K562 (cell line): Measurements from ENCODE around the gene COQ9. TPM values are rescaled to one million over a fixed set of nuclear protein-coding genes. Genes with fewer than 3 reads are reported as not detected.

Experiments
- ATAC-seq: fragments of 200-7000 bp; cut with Tn5 transposase; 3 replicates; pipeline ENCODE4 v1.9.1; 2020; ENCODE audit warnings: moderate library complexity
- BruUV-seq: library from RNA; stranded (reverse); fragments of 400-500 nt; replicated peaks from 2 replicates; lab custom pipeline; 2021; lab: Mats Ljungman, UMichigan
- CTCF ChIA-PET: fragments of 300-600 bp; formaldehyde crosslinking; extraction: SDS; loops from one replicate; lab custom pipeline; 2021; ENCODE audit warnings: low intra/inter-chr PET ratio; lab: Yijun Ruan, JAX
- POLR2A ChIA-PET: fragments of 300-600, 350-650 bp; sonication (Branson Sonifier 250); formaldehyde crosslinking; extraction: SDS; loops from one replicate; lab custom pipeline; 2021; ENCODE audit warnings: antibody characterized with exemption, inconsistent platforms; lab: Yijun Ruan, JAX
- DNase-seq, 4 experiments: peaks; one replicate each; pipeline versions ENCODE4 v3.0.0 to v3.0.0-alpha.2; 2011 to 2018; ENCODE audit warnings: low spot score in 3 of 4, mixed read lengths in 3 of 4; ENCODE audit errors: extremely low read depth in 1 of 4
- FAIRE-seq: peaks from 2 replicates; lab custom pipeline; 2011; peaks lifted over from hg19 to GRCh38; lab: Jason Lieb, UNC
- H2AFZ ChIP-seq: 2 replicates; pipeline ENCODE4 v1.6.0; 2011; ENCODE audit warnings: low read depth, low read length, control low read depth, inconsistent platforms
- H3K27ac ChIP-seq: fragments of 200-600 bp; 3 replicates; pipeline ENCODE4 v1.8.0; 2011; ENCODE audit warnings: low read depth, mild to moderate bottlenecking, control low read depth, inconsistent platforms, low read length, moderate library complexity, mixed read lengths; ENCODE audit errors: extremely low read depth
- H3K27me3 ChIP-seq, 2 experiments: fragments of 300-600 bp in 1 of 2; 2 replicates in 1 of 2; 3 replicates in 1 of 2; pipeline versions ENCODE4 v1.6.0 to v1.8.0; 2011; ENCODE audit warnings: inconsistent platforms in 2 of 2, low read length in 2 of 2, mild to moderate bottlenecking in 1 of 2, mixed read lengths in 1 of 2, moderate library complexity in 1 of 2; ENCODE audit not compliant: control insufficient read depth in 2 of 2, insufficient read depth in 2 of 2
- H3K36me3 ChIP-seq: fragments of 300-600 bp; 3 replicates; pipeline ENCODE4 v1.8.0; 2011; ENCODE audit warnings: mild to moderate bottlenecking, low read length, inconsistent platforms; ENCODE audit not compliant: control insufficient read depth, insufficient read depth
- H3K4me1 ChIP-seq, 2 experiments: fragments of 200-600 bp in 1 of 2; replicated peaks in 1 of 2; 2 replicates in 1 of 2; 3 replicates in 1 of 2; pipeline versions ENCODE4 v1.5.1 to v1.8.0; 2011; ENCODE audit warnings: inconsistent platforms in 2 of 2, low read length in 2 of 2, mild to moderate bottlenecking in 1 of 2, mixed read lengths in 1 of 2, moderate library complexity in 1 of 2; ENCODE audit not compliant: control insufficient read depth in 2 of 2, insufficient read depth in 2 of 2
- H3K4me2 ChIP-seq: 2 replicates; pipeline ENCODE4 v1.6.1; 2011; ENCODE audit warnings: low read length, control low read depth, inconsistent platforms, mixed read lengths; ENCODE audit not compliant: insufficient read depth
- H3K4me3 ChIP-seq: fragments of 200-600 bp; sonication (generic), shearing (Covaris generic); 2 replicates; pipeline ENCODE4 v1.5.1; 2016; ENCODE audit warnings: control low read depth, inconsistent platforms
- H3K79me2 ChIP-seq: fragments of 200-600 bp; 3 replicates; pipeline ENCODE4 v1.8.0; 2011; ENCODE audit warnings: low read length, inconsistent platforms; ENCODE audit not compliant: control insufficient read depth, insufficient read depth
- H3K9ac ChIP-seq, 2 experiments: 2 replicates each; pipeline versions ENCODE4 v1.6.0 to v1.6.1; 2011; ENCODE audit warnings: low read depth in 2 of 2, low read length in 2 of 2, control low read depth in 1 of 2, inconsistent platforms in 1 of 2, mild to moderate bottlenecking in 1 of 2, mixed read lengths in 1 of 2; ENCODE audit not compliant: insufficient read depth in 1 of 2
- H3K9me1 ChIP-seq: one replicate; pipeline ENCODE4 v1.6.0; 2011; ENCODE audit warnings: inconsistent platforms, mild to moderate bottlenecking, low read length, moderate library complexity; ENCODE audit not compliant: control insufficient read depth, insufficient read depth
- H3K9me3 ChIP-seq: replicated peaks from 2 replicates; pipeline ENCODE4 v1.5.1; 2011; ENCODE audit warnings: low read depth, low read length, inconsistent platforms; ENCODE audit not compliant: control insufficient read depth, insufficient read depth
- H4K20me1 ChIP-seq: replicated peaks from 2 replicates; pipeline ENCODE4 v1.6.1; 2011; ENCODE audit warnings: low read length, inconsistent platforms, mixed read lengths; ENCODE audit not compliant: control insufficient read depth, insufficient read depth
- ARID1B ChIP-seq: fragments of 450-650 bp; IDR thresholded peaks from 2 replicates; pipeline ENCODE4 v1.6.1; 2016; ENCODE audit warnings: antibody characterized with exemption, mild to moderate bottlenecking, inconsistent platforms
- CEBPB ChIP-seq: fragments of 450-650 bp; IDR thresholded peaks from 2 replicates; pipeline ENCODE4 v1.6.1; 2016; ENCODE audit warnings: missing genetic modification characterization, missing compliant biosample characterization
- CTCFL ChIP-seq: IDR thresholded peaks from 2 replicates; pipeline ENCODE4 v1.6.1; 2011; ENCODE audit warnings: borderline replicate concordance, low read depth, mild to moderate bottlenecking, moderate library complexity, low read length; ENCODE audit not compliant: insufficient read depth, poor library complexity, severe bottlenecking
- FOXK2 ChIP-seq, 2 experiments: fragments of 450-650 bp; IDR thresholded peaks in 1 of 2; conservative IDR thresholded peaks in 1 of 2; 2 replicates each; pipeline ENCODE4 v1.6.1; 2016; ENCODE audit warnings: low read depth in 2 of 2, mild to moderate bottlenecking in 1 of 2
- NELFE ChIP-seq: IDR thresholded peaks from 2 replicates; pipeline ENCODE4 v1.6.1; 2011; ENCODE audit warnings: mild to moderate bottlenecking; ENCODE audit not compliant: insufficient read depth, insufficient read length
- NFIC ChIP-seq: fragments of 450-650 bp; IDR thresholded peaks from 2 replicates; pipeline ENCODE4 v1.6.1; 2017; ENCODE audit warnings: mild to moderate bottlenecking, inconsistent platforms
- PTBP1 ChIP-seq: fragments of 200-400 bp; formaldehyde crosslinking; IDR thresholded peaks from 2 replicates; pipeline ENCODE4 v1.6.1; 2017; ENCODE audit warnings: low read depth, low read length
- SIN3B ChIP-seq: fragments of 450-650 bp; IDR thresholded peaks from 2 replicates; pipeline ENCODE4 v1.6.1; 2017; ENCODE audit warnings: low read depth, mild to moderate bottlenecking, moderate library complexity
- SIX5 ChIP-seq, 2 experiments: IDR thresholded peaks; 2 replicates each; pipeline ENCODE4 v1.6.1; 2011; ENCODE audit warnings: low read length in 2 of 2, borderline replicate concordance in 1 of 2, low read depth in 1 of 2, mild to moderate bottlenecking in 1 of 2, moderate library complexity in 1 of 2; ENCODE audit not compliant: insufficient read depth in 1 of 2
- SMAD4 ChIP-seq: fragments of 250-450 bp; sonication (Bioruptor Pico); conservative IDR thresholded peaks from 2 replicates; pipeline ENCODE4 v1.8.0; 2021; ENCODE audit warnings: inconsistent platforms, mild to moderate bottlenecking, moderate library complexity
- TFAP4 ChIP-seq: sonication (generic); formaldehyde crosslinking; IDR thresholded peaks from 2 replicates; pipeline ENCODE4 v1.8.0; 2022; ENCODE audit warnings: missing genetic modification reagents, mild to moderate bottlenecking, moderate library complexity, borderline replicate concordance
- ZC3H4 ChIP-seq: sonication (generic); formaldehyde crosslinking; IDR thresholded peaks from 2 replicates; pipeline ENCODE4 v1.9.0; 2021; ENCODE audit warnings: missing genetic modification reagents, borderline replicate concordance
- ZKSCAN3 ChIP-seq: fragments of 250-450 bp; sonication (Bioruptor Pico); IDR thresholded peaks from 2 replicates; pipeline ENCODE4 v1.4.0; 2020
- ZNF592 ChIP-seq: fragments of 450-650 bp; IDR thresholded peaks from 2 replicates; pipeline ENCODE4 v1.6.1; 2017; ENCODE audit warnings: antibody characterized with exemption, mild to moderate bottlenecking
- WGBS: fragments of 100-300 bp; shearing (Covaris generic); methylation state at CpG from one replicate; pipeline ENCODE4 v1.1.6; 2016; ENCODE audit warnings: low coverage, mixed read lengths; ENCODE audit not compliant: insufficient coverage; ENCODE audit errors: missing lambda C conversion rate; 5-methylcytosine and 5-hydroxymethylcytosine counted together
- in situ Hi-C: fragments of 300-500 bp; cut with MboI; formaldehyde crosslinking; loops from 4 replicates; pipeline ENCODE4 v1.15.0; 2018; ENCODE audit warnings: inconsistent platforms, mixed read lengths
- intact Hi-C: fragments of 100-400 bp; cut with micrococcal nuclease; formaldehyde crosslinking; loops from 2 replicates; pipeline ENCODE4 v1.14.2; 2022
- polyA plus RNA-seq, 8 experiments: library from polyadenylated mRNA; depleted of rRNA in 4 of 8; stranded (reverse) in 5 of 8; unstranded in 3 of 8; fragments of >200 nt; fragmentation: Nextera tagmentation in 2 of 8; fragmentation: Illumina TruSeq in 1 of 8; extraction: Ambion mirVana in 2 of 8; extraction: Trizol in 1 of 8; gene quantifications; 2 replicates each; pipeline versions ENCODE4 v1.2.1 to v1.2.3, GENCODE V29; 2011 to 2014; ENCODE audit warnings: inconsistent platforms in 1 of 8, missing spikeins in 1 of 8
- total RNA-seq, 7 experiments: library from RNA; depleted of rRNA in 6 of 7; stranded (reverse); fragments of >200 nt in 6 of 7; fragmentation: Illumina TruSeq in 2 of 7; extraction: Trizol in 2 of 7; gene quantifications; 2 replicates each; pipeline versions ENCODE4 v1.2.1 to v1.2.3, GENCODE V29; 2011 to 2021; ENCODE audit warnings: low replicate concordance in 1 of 7

The COQ9 gene
- total and polyA plus RNA-seq, 9 of the 15 experiments (the other 6 are each of a cell fraction or from before 2014, with no cell fraction given), result 35.0 to 139 (median 71.4) TPM

- TF ChIP-seq SIX5 (IDR thresholded peaks at IDR 0.05; ENCODE audit: borderline replicate concordance in 1 of 2, insufficient read depth in 1 of 2, low read depth in 1 of 2, low read length in 2 of 2), result no peak
- no peak for TF ChIP-seq NELFE
- TF ChIP-seq SIN3B, result no peak
- no peak; the same call in 1 of the 2 replicates for TF ChIP-seq NFIC
Observed at GRCh38 chr16:57480754-57481230, 33.5 kb downstream of the COQ9 start (continued).

GRCh38 chr16:57481421-57481820, 34.1 kb downstream of the COQ9 start:
- FAIRE-seq (no peak), ATAC-seq (no peak), DNase-seq (no peak)
- intact Hi-C loops (no loop called here), in situ Hi-C loops (no loop called here)
- no TSS peak for BruUV-seq
- Histone ChIP-seq H3K79me2 (no peaks in the 10 kb centered on the region), H3K4me3 (no peak overlapping the region), H3K9me3 (no peaks in the 10 kb centered on the region), H3K9me1 (no peaks in the 10 kb centered on the region), H3K4me2 (no peak overlapping the region), H2AFZ (no peak overlapping the region), H4K20me1 (no peaks in the 10 kb centered on the region), H3K36me3 (no peaks in the 10 kb centered on the region), H3K9ac (no peak overlapping the region), H3K27me3 (no peaks in the 10 kb centered on the region), H3K27ac (no peak overlapping the region), H3K4me1 (peaks cover 22 to 61% of the 10 kb centered on the region in 2 experiments)
- ChIA-PET POLR2A (interaction anchor here (0.6 to 0.7 kb wide), 3 partner anchors 9 to 552 kb away, joined by 3 to 4 read pairs (median 3); no protein-coding TSS in a partner anchor), CTCF (no interaction called here)
- 68% methylated on average over 4 of the region's 4 CpGs for WGBS
- TF ChIP-seq SMAD4 (CRISPR knock-in tag) (no peak), FOXK2 (conservative IDR thresholded peaks at IDR 0.05 in 1 of 2, IDR thresholded peaks at IDR 0.05 in 1 of 2; ENCODE audit: low read depth in 2 of 2) (no peak), CEBPB (tag) (no peak), CTCFL (no peak), PTBP1 (no peak), ZKSCAN3 (CRISPR knock-in tag) (no peak), ARID1B (no peak), ZC3H4 (CRISPR knock-in tag) (no peak), ZNF592 (no peak), TFAP4 (CRISPR knock-in tag) (no peak)
